GM21360 (cell line): Measurements from ENCODE around the gene CLCN2.

Experiments
- ATAC-seq: cut with Tn5 transposase; IDR thresholded peaks from one replicate; pipeline ENCODE4 v1.9.1; 2021; ENCODE audit warnings: mild to moderate bottlenecking, moderate library complexity; ENCODE audit not compliant: unreplicated experiment

The CLCN2 gene

DNA sequence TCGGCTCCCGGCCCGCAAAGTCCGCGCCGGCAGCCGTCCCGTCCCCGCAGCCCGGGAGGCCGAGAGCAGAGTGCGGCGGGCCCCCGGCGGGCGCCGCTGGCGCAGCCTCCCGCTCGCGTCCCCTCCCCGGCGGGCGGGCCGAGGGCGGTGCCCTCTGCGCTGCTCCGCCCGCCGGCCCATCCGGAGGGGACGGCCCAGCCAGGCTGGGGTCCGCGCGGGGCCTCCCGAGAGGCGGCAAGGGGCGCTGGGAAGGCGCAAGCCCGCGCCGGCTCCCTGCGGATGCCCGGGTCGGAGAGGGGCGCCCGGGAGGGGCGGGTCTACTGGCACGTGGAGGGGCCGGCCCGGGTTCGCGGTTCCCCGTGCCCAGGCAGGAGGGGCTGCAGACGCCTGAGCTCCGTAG lies at the start of gene CLCN2, which contains the start of gene POLR2H:
Gene CLCN2 (minus strand): TSS at position 74 of the 400 bp plus-strand sequence. CDS start 126 bp downstream, outside the sequence.
Gene POLR2H (plus strand): TSS at position 179 of the 400 bp plus-strand sequence. CDS start 1,783 bp downstream, outside the sequence.
- ATAC-seq, result peak; percentile 34

GRCh38 chr3:184409946-184410500 lies 48.6 kb upstream of the CLCN2 start:
- no peak for ATAC-seq

- ATAC-seq, result no peak
These were observed 48.0 kb upstream of the CLCN2 start for GRCh38 chr3:184409331-184409926.

GRCh38 chr3:184405075-184406030 lies 43.9 kb upstream of the CLCN2 start:
- ATAC-seq, result no peak

DNA sequence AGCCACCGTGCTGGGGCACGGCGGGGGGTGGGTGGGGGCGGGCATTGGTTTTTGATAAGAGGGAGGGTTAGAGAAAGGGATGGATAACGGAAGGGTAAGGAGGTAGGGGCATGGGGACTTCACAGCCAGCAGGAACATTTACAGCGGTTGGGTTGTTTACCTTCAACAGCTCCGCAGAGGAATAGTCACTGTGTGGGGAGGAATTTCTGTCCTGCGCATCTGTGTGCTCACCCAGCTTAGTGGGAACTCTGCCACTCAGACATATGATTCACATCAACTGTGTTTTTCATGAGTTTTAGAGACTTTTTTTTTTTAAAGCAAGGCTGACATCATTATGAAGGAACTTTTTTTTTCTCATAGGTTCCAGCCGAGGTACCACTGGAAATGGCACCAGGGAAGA lies 38.0 kb upstream of the CLCN2 start:
- ATAC-seq, result no peak

DNA sequence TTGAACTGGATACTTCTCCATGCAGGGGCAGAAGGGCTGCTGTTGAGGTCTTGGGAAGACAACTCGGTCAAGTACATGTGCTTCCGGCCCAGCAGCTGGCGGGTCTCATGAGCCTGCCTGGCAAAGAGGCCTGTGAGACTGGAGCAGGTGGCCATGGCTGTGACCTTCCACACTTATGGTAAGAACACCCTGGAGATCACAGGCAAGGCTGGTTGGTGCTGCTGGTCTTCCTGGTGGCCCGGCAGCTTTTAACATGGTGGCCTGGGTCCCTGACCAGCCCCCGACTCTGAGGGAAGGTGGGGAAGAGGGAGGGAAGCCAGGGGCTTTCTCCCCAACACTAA lies 33.9 kb upstream of the CLCN2 start:
- ATAC-seq, result no peak

DNA sequence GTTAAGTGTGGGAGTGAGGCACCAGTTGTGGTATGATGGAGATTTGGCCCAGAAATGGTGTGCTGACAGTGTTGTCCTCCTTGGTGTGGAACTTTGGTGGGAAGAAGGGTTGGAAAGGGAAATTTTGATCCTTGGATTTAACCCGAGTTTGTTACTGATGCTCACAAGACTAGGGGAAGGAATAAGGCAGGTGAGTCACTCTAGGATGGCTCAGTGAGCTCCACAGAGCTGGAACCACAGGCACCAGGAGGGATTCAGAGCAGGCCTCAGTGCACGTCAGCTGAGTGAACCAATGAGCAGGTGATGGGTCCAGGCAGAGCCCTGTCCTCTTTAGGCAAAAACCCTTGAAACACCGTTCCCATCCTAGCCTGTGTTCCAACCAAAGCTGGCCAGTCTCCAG lies 29.9 kb upstream of the CLCN2 start:
- no peak for ATAC-seq

- no peak for ATAC-seq
These were observed 28.6 kb upstream of the CLCN2 start for GRCh38 chr3:184389935-184390528.

- no peak for ATAC-seq
These were observed 28.0 kb upstream of the CLCN2 start for GRCh38 chr3:184389384-184389783.

DNA sequence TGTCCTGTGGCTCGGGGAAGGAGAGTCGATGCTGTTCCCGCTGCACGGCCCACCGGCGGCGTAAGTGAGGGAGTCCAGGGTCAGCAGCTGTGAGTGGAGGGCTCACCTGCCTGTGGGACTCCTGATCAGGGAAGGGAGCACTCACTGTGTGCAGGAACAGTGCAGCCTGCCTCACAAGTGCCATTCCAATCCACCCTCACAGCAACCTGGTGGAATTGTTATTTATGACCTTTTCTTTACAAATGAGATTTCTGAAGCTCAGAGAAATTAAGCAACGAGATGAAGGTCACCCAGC lies 27.5 kb upstream of the CLCN2 start:
- ATAC-seq, result no peak

DNA sequence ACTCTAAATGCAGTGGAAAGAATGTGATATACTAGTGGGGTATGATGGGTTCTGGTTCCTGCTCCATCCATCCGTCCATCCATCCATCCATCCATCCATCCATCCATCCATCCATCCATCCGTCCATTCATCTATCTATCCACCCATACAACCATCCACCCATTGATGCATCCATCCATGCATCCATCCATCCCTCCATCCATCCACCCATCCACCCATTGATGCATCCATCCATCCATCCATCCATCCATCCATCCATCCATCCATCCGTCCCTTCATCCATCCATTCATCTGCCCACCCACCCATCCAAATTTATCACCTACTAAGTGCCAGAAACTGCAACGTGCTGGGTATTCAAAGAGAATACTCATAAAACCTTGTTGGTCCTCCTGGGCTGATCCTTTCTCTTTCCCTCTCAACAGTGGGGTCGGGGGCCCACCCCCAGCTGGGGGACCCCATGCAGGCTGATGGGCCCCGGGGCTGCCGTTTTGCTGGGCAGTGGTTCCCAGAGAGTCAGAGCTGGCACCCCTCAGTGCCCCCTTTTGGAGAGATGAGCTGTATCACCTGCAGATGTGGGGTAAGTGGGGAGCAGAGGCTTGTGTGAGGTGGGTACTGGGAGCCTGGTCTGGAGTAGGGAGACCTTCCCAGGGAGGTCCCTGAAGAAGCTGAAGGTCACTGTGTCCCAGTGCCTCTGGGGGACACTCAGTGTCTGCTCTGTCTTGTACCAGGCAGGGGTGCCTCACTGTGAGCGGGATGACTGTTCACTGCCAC lies 26.9 kb upstream of the CLCN2 start:
- ATAC-seq, result no peak

DNA sequence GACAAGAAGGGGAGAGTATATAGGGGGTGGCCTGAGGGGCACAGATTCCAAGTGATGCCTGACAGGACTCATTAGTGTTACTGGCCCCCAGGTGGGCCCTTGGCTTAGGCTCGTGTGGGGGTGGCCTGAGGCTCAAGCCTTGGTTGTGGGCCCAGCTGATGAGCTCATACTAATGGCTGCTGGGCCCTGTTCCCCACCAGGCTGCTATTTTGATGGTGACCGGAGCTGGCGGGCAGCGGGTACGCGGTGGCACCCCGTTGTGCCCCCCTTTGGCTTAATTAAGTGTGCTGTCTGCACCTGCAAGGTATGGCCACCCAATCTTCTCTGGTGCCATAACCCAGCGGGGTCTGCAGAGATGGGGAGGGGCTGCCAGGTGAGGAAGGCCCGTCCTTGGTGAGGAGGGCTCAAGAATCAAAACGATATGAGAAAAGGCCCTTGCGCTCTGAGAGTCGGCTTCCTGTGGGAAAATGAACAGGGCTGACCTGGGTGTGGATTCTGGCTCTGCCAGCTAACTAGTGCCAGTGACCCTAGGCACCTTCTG lies 25.8 kb upstream of the CLCN2 start:
- ATAC-seq, result no peak

- ATAC-seq, result no peak
These were observed 24.8 kb upstream of the CLCN2 start for GRCh38 chr3:184386047-184386806.

DNA sequence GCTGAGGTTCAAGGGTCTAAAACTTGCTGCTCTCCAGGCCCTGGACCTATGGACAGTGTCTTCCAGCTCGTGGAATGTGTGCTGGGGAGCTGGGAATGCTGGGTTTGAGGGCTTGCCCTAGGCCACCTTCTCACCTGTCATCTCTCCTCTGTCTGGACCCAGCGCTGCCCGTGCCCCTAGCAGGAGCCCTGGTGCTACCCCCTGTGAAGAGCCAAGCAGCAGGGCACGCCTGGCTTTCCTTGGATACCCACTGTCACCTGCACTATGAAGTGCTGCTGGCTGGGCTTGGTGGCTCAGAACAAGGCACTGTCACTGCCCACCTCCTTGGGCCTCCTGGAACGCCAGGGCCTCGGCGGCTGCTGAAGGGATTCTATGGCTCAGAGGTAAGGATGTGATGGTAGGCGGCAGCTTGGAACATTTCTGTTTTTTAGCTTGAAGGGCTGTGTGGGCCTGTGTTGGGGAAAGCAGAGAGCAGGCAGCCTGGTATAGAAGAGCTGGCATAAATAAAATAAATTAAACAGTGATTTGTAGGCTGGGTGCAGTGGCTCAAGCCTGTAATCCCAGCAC lies 23.5 kb upstream of the CLCN2 start:
- no peak for ATAC-seq

GRCh38 chr3:184384342-184384741 lies 22.9 kb upstream of the CLCN2 start:
- ATAC-seq, result no peak

- no peak for ATAC-seq
These were observed 21.8 kb upstream of the CLCN2 start for GRCh38 chr3:184383033-184383740.

DNA sequence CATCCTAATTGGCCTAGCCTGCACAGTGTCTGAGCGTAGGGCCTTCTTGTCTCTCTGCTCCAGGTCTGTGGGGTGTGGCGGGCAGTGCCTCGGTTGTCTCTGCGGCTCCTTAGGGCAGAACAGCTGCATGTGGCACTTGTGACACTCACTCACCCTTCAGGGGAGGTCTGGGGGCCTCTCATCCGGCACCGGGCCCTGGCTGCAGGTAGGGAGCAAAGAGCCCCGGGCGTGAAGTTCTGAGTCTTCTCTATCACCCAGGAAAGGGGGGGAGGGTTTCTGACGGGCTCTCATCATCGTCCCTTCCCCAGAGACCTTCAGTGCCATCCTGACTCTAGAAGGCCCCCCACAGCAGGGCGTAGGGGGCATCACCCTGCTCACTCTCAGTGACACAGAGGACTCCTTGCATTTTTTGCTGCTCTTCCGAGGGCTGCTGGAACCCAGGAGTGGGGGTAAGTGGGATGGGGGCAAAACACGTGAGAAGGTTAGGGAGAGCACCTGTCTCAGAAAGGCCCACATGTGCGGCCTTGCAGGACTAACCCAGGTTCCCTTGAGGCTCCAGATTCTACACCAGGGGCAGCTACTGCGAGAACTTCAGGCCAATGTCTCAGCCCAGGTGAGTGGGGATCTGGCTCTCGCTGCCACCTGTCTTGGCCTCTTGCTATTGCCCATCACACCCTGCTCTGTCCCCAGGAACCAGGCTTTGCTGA lies 21.1 kb upstream of the CLCN2 start:
- no peak for ATAC-seq
